ENCODE measurements around the gene BRD7.

GRCh38 chr16:50359626-50360025 is 9.2 kb downstream of the BRD7 start:
- TF ChIP-seq, protein P1, sequence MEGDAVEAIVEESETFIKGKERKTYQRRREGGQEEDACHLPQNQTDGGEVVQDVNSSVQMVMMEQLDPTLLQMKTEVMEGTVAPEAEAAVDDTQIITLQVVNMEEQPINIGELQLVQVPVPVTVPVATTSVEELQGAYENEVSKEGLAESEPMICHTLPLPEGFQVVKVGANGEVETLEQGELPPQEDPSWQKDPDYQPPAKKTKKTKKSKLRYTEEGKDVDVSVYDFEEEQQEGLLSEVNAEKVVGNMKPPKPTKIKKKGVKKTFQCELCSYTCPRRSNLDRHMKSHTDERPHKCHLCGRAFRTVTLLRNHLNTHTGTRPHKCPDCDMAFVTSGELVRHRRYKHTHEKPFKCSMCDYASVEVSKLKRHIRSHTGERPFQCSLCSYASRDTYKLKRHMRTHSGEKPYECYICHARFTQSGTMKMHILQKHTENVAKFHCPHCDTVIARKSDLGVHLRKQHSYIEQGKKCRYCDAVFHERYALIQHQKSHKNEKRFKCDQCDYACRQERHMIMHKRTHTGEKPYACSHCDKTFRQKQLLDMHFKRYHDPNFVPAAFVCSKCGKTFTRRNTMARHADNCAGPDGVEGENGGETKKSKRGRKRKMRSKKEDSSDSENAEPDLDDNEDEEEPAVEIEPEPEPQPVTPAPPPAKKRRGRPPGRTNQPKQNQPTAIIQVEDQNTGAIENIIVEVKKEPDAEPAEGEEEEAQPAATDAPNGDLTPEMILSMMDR (conservative IDR thresholded peaks at IDR 0.05 in 1 of 2, IDR thresholded peaks at IDR 0.05 in 1 of 2; ENCODE audit: extremely low read depth in 1 of 2, insufficient read depth in 1 of 2, low read depth in 1 of 2, low read length in 2 of 2), result no peak
- TF ChIP-seq EZH2 (IDR thresholded peaks at IDR 0.05; ENCODE audit: borderline replicate concordance, low read length), result no peak

Measured in mammary epithelial cell (primary cell).